BE2C (cell line): ENCODE measurements around the gene SPAG16.

ENCODE experiments used
- DNase-seq: peaks from one replicate; pipeline ENCODE4 v3.0.0-alpha.2; 2020
- H3K27me3 ChIP-seq: fragments of 250-450 bp; sonication (Bioruptor Pico); 2 replicates; pipeline ENCODE4 v1.5.1; 2020; ENCODE audit warnings: mild to moderate bottlenecking
- H3K36me3 ChIP-seq: fragments of 250-450 bp; sonication (Bioruptor Pico); 2 replicates; pipeline ENCODE4 v1.5.1; 2020; ENCODE audit warnings: mild to moderate bottlenecking
- H3K4me1 ChIP-seq: fragments of 250-450 bp; sonication (Bioruptor Pico); 2 replicates; pipeline ENCODE4 v1.5.1; 2020
- H3K4me3 ChIP-seq: 2 replicates; pipeline ENCODE4 v1.5.1; 2011; ENCODE audit warnings: low read depth, low read length
- H3K9me3 ChIP-seq: fragments of 250-450 bp; sonication (Bioruptor Pico); 2 replicates; pipeline ENCODE4 v1.5.1; 2020
- CTCF ChIP-seq: IDR thresholded peaks from 2 replicates; pipeline ENCODE4 v1.5.1; 2012; ENCODE audit warnings: mild to moderate bottlenecking, low read depth, low read length

Gene SPAG16

GRCh38 chr2:213451542-213452239 is 167.4 kb downstream of the SPAG16 start:
- no peak for TF ChIP-seq CTCF
- no peaks in the 10 kb centered on the region for H3K9me3 ChIP-seq
- H3K4me1 ChIP-seq, result peaks cover 7% of the 10 kb centered on the region
- H3K36me3 ChIP-seq, result no peaks in the 10 kb centered on the region
- no peaks in the 10 kb centered on the region for H3K27me3 ChIP-seq
- DNase-seq, result peak; percentile 19
- no peak overlapping the region for H3K4me3 ChIP-seq

- Histone ChIP-seq H3K36me3 (no peaks in the 10 kb centered on the region), H3K27me3 (no peaks in the 10 kb centered on the region), H3K4me1 (peaks cover 7% of the 10 kb centered on the region), H3K9me3 (no peaks in the 10 kb centered on the region), H3K4me3 (no peak overlapping the region)
- DNase-seq, result peak; percentile 14
- TF ChIP-seq CTCF, result no peak
Observed at GRCh38 chr2:213455316-213456008, 171.2 kb downstream of the SPAG16 start.

GRCh38 chr2:213475433-213475832 is 191.2 kb downstream of the SPAG16 start:
- TF ChIP-seq CTCF, result no peak
- Histone ChIP-seq H3K4me3 (no peak overlapping the region), H3K9me3 (no peaks in the 10 kb centered on the region), H3K27me3 (no peaks in the 10 kb centered on the region), H3K4me1 (no peaks in the 10 kb centered on the region), H3K36me3 (no peaks in the 10 kb centered on the region)
- no peak for DNase-seq

- H3K4me1 ChIP-seq, result no peaks in the 10 kb centered on the region
- H3K9me3 ChIP-seq, result no peaks in the 10 kb centered on the region
- no peak for DNase-seq
- no peaks in the 10 kb centered on the region for H3K36me3 ChIP-seq
- no peak overlapping the region for H3K4me3 ChIP-seq
- TF ChIP-seq CTCF, result no peak
- H3K27me3 ChIP-seq, result no peaks in the 10 kb centered on the region
Observed at GRCh38 chr2:213476641-213477040, 192.4 kb downstream of the SPAG16 start.

- no peak for DNase-seq
- Histone ChIP-seq H3K9me3 (no peaks in the 10 kb centered on the region), H3K27me3 (no peaks in the 10 kb centered on the region), H3K36me3 (no peaks in the 10 kb centered on the region), H3K4me1 (no peaks in the 10 kb centered on the region; the same call in 1 of the 2 replicates), H3K4me3 (no peak overlapping the region)
- peak; percentile 37; the same call in 1 of the 2 replicates for TF ChIP-seq CTCF
Observed at GRCh38 chr2:213490087-213490486, 205.8 kb downstream of the SPAG16 start.

- no peak for TF ChIP-seq CTCF
- no peak for DNase-seq
- Histone ChIP-seq H3K9me3 (no peaks in the 10 kb centered on the region), H3K27me3 (no peaks in the 10 kb centered on the region), H3K4me1 (no peaks in the 10 kb centered on the region; the same call in 1 of the 2 replicates), H3K4me3 (no peak overlapping the region), H3K36me3 (no peaks in the 10 kb centered on the region)
Observed at GRCh38 chr2:213491376-213491775, 207.1 kb downstream of the SPAG16 start.
